ENCODE results near the gene DCAF17.

The DCAF17 gene

DNA sequence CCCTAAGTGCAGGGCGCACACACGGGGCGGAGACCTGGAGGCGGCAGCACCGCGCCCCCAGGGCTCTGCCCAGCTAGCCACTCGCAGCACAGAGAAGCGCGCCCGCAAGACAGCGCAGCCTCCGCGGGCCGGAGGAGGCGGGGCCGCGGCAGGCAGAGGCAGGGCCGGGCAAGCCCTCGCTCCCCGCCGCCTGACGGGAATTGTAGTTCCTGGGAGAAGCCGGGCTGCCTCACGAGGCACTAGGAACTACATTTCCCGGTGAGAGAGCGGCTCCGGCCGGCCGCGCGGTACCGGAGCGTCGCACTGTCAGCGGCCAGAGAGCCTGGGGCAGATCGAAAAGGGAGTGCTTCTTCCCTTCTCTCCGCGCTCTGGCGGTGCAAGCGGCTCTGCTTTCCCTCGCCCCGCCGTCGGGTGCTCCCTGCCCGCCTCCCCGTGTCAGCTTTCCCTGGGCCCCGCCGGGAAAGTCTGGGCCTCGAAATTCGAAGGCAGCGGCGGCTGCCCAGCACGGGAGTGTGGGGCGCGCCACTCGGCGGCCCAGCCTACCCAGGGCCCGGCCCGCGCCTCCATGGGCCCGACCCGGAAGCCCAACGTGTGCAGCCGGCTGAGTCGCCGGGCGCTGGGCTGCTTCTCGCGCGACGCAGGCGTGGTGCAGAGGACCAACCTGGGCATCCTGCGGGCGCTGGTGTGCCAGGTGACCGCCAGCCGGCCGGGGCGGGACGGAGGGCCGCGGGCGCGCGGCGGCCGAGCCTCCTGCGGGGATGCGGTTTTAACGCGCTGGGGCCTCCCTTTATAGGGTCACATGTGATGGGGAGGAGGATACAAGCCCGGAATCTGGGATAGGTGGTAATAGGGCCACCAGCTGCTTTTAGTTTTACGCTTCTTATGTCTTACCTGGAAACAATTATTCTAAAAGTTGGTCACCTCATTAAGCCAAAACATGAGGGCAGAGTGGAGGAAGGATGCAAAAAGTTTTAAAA is at the start of gene DCAF17:
TSS of gene DCAF17 (plus strand) at position 214 of the 977 bp plus-strand sequence. CDS start at position 566, 352 bp downstream.
- Histone ChIP-seq H3K27ac (ENCODE audit: low read length) (peak within 1 kb of the TSS; percentile 82), H3K27me3 (ENCODE audit: control insufficient read depth in 1 of 2, insufficient read depth in 2 of 2, low read length in 2 of 2) (no peaks in the 10 kb centered on the region), H3K4me1 (ENCODE audit: control insufficient read depth, insufficient read depth, low read length) (peaks cover 10% of the 10 kb centered on the region), H3K4me3 (ENCODE audit: low read length in 2 of 2) (peak within 1 kb of the TSS; percentile 87 to 95), H3K36me3 (ENCODE audit: control insufficient read depth in 2 of 2, insufficient read depth in 2 of 2, low read length in 2 of 2) (peaks cover 0 to 16% of the 10 kb centered on the region in 2 donors), H3K9me3 (ENCODE audit: control insufficient read depth in 2 of 2, low read length in 2 of 2) (no peaks in the 10 kb centered on the region), H3K9ac (ENCODE audit: low read length in 2 of 2) (peak within 1 kb of the TSS; percentile 85 to 90)

GRCh38 chr2:171386627-171387026 is 47.4 kb upstream of the DCAF17 start:
- Histone ChIP-seq H3K4me1 (ENCODE audit: control insufficient read depth, insufficient read depth, low read length) (no peaks in the 10 kb centered on the region), H3K9me3 (ENCODE audit: control insufficient read depth in 2 of 2, low read length in 2 of 2) (no peaks in the 10 kb centered on the region), H3K27me3 (ENCODE audit: control insufficient read depth in 1 of 2, insufficient read depth in 2 of 2, low read length in 2 of 2) (no peaks in the 10 kb centered on the region), H3K36me3 (ENCODE audit: control insufficient read depth in 2 of 2, insufficient read depth in 2 of 2, low read length in 2 of 2) (no peaks in the 10 kb centered on the region), H3K4me3 (ENCODE audit: low read length in 2 of 2) (no peak overlapping the region), H3K9ac (ENCODE audit: low read length in 2 of 2) (no peak overlapping the region), H3K27ac (ENCODE audit: low read length) (no peak overlapping the region)

DNA sequence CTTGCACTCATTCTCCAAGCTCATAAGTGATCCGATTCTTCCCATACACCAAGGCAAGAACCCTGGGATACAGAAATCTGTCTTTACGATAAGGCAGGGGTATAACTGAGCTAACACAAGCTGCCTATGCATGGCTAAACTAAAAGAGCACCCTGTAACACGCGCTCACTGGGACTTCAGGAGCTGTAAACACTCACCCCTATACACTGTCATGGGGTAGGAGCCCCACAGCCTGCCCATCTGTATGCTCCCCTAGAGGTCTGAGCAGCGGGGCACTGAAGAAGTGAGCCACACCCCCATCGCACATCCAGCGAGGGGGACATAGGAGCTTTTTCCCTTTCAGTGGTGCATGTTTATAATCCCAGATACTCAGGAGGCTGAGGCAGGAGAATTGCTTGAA is 47.0 kb upstream of the DCAF17 start:
- no peaks in the 10 kb centered on the region for H3K9me3 ChIP-seq (ENCODE audit: control insufficient read depth in 2 of 2, low read length in 2 of 2)
- H3K9ac ChIP-seq (ENCODE audit: low read length in 2 of 2): no peak overlapping the region
- no peak overlapping the region for H3K4me3 ChIP-seq (ENCODE audit: low read length in 2 of 2)
- no peaks in the 10 kb centered on the region for H3K27me3 ChIP-seq (ENCODE audit: control insufficient read depth in 1 of 2, insufficient read depth in 2 of 2, low read length in 2 of 2)
- H3K27ac ChIP-seq (ENCODE audit: low read length): no peak overlapping the region
- no peaks in the 10 kb centered on the region for H3K36me3 ChIP-seq (ENCODE audit: control insufficient read depth in 2 of 2, insufficient read depth in 2 of 2, low read length in 2 of 2)
- H3K4me1 ChIP-seq (ENCODE audit: control insufficient read depth, insufficient read depth, low read length): no peaks in the 10 kb centered on the region

DNA sequence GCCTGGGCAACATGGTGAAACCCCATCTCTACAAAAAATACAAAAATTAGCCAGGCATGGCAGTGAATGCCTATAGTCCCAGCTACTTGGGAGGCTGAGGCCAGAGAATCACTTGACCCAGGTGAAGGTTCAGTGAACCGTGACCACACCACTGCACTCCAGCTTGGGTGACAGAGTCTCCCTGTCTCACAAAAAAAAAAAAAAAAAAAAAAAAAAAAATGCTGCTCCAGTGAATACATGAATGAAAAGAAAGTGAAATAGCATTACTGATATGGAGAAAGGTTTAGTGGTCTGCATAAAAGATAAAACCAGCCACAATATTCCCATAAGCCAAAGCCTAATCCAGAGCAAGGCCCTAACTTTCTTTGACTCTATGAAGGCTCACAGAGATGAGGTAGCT is 44.7 kb upstream of the DCAF17 start:
- no peaks in the 10 kb centered on the region for H3K27me3 ChIP-seq (ENCODE audit: control insufficient read depth in 1 of 2, insufficient read depth in 2 of 2, low read length in 2 of 2)
- H3K36me3 ChIP-seq (ENCODE audit: control insufficient read depth in 2 of 2, insufficient read depth in 2 of 2, low read length in 2 of 2): no peaks in the 10 kb centered on the region
- H3K27ac ChIP-seq (ENCODE audit: low read length): no peak overlapping the region
- H3K4me1 ChIP-seq (ENCODE audit: control insufficient read depth, insufficient read depth, low read length): no peaks in the 10 kb centered on the region
- no peak overlapping the region for H3K4me3 ChIP-seq (ENCODE audit: low read length in 2 of 2)
- H3K9ac ChIP-seq (ENCODE audit: low read length in 2 of 2): no peak overlapping the region
- no peaks in the 10 kb centered on the region for H3K9me3 ChIP-seq (ENCODE audit: control insufficient read depth in 2 of 2, low read length in 2 of 2)

DNA sequence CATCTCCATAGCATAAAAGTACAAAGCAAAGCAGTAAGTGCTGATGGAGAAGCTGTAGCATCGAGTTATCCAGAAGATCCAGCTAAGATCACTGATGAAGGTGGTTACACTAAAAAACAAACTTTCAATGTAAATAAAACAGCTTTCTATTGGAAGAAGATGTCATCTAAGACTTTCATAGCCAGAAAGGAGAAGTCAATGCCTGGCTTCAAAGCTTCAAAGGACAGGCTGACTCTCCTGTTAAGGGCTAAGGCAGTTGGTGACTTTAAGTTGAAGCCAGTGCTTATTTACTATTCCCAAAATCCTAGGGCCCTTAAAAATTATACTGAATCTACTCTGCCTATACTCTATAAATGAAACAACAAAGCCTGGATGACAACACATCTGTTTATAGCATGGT is 44.2 kb upstream of the DCAF17 start:
- H3K4me3 ChIP-seq (ENCODE audit: low read length in 2 of 2): no peak overlapping the region

DNA sequence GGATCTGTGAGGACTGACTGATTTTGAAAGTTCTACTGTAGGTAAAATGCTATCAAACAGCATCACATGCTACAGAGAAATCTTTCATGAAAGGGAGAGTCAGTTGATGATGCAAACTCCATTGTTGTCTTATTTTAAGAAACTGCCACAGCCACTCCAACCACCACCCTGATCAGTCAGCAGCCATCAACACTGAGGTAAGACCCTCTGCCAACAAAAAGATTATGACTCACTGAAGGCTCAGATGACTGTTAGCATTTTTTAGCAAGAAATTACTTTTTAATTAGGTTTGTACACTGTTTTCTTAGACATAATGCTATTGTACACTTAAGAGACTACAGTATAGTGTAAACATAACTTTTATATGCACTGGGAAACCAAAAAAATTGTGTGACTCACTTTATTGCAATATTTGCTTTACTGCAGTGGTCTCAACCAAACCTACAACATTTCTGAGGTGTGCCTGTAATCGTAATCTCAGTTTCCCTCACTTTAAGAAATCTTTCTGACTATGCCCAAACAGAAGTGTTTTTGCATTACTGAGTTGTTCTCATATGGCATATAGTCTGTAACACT is 43.0 kb upstream of the DCAF17 start:
- H3K9ac ChIP-seq (ENCODE audit: low read length in 2 of 2): no peak overlapping the region
- H3K9me3 ChIP-seq (ENCODE audit: control insufficient read depth in 2 of 2, low read length in 2 of 2): no peaks in the 10 kb centered on the region
- no peaks in the 10 kb centered on the region for H3K4me1 ChIP-seq (ENCODE audit: control insufficient read depth, insufficient read depth, low read length)
- H3K36me3 ChIP-seq (ENCODE audit: control insufficient read depth in 2 of 2, insufficient read depth in 2 of 2, low read length in 2 of 2): no peaks in the 10 kb centered on the region
- H3K4me3 ChIP-seq (ENCODE audit: low read length in 2 of 2): no peak overlapping the region
- H3K27me3 ChIP-seq (ENCODE audit: control insufficient read depth in 1 of 2, insufficient read depth in 2 of 2, low read length in 2 of 2): no peaks in the 10 kb centered on the region
- H3K27ac ChIP-seq (ENCODE audit: low read length): no peak overlapping the region

More for the DNA sequence above, 44.2 kb upstream of the DCAF17 start:
- no peak overlapping the region for H3K9ac ChIP-seq (ENCODE audit: low read length in 2 of 2)
- no peaks in the 10 kb centered on the region for H3K27me3 ChIP-seq (ENCODE audit: control insufficient read depth in 1 of 2, insufficient read depth in 2 of 2, low read length in 2 of 2)
- no peaks in the 10 kb centered on the region for H3K9me3 ChIP-seq (ENCODE audit: control insufficient read depth in 2 of 2, low read length in 2 of 2)
- H3K36me3 ChIP-seq (ENCODE audit: control insufficient read depth in 2 of 2, insufficient read depth in 2 of 2, low read length in 2 of 2): no peaks in the 10 kb centered on the region
- H3K27ac ChIP-seq (ENCODE audit: low read length): no peak overlapping the region
- no peaks in the 10 kb centered on the region for H3K4me1 ChIP-seq (ENCODE audit: control insufficient read depth, insufficient read depth, low read length)

GRCh38 chr2:171391532-171391931 is 42.5 kb upstream of the DCAF17 start:
- Histone ChIP-seq H3K4me1 (ENCODE audit: control insufficient read depth, insufficient read depth, low read length) (no peaks in the 10 kb centered on the region), H3K9ac (ENCODE audit: low read length in 2 of 2) (no peak overlapping the region), H3K9me3 (ENCODE audit: control insufficient read depth in 2 of 2, low read length in 2 of 2) (no peaks in the 10 kb centered on the region), H3K4me3 (ENCODE audit: low read length in 2 of 2) (no peak overlapping the region), H3K27ac (ENCODE audit: low read length) (no peak overlapping the region), H3K36me3 (ENCODE audit: control insufficient read depth in 2 of 2, insufficient read depth in 2 of 2, low read length in 2 of 2) (no peaks in the 10 kb centered on the region), H3K27me3 (ENCODE audit: control insufficient read depth in 1 of 2, insufficient read depth in 2 of 2, low read length in 2 of 2) (no peaks in the 10 kb centered on the region)

GRCh38 chr2:171393487-171393886 is 40.5 kb upstream of the DCAF17 start:
- no peaks in the 10 kb centered on the region for H3K9me3 ChIP-seq (ENCODE audit: control insufficient read depth in 2 of 2, low read length in 2 of 2)
- H3K4me1 ChIP-seq (ENCODE audit: control insufficient read depth, insufficient read depth, low read length): no peaks in the 10 kb centered on the region
- no peak overlapping the region for H3K27ac ChIP-seq (ENCODE audit: low read length)
- no peaks in the 10 kb centered on the region for H3K27me3 ChIP-seq (ENCODE audit: control insufficient read depth in 1 of 2, insufficient read depth in 2 of 2, low read length in 2 of 2)
- no peak overlapping the region for H3K9ac ChIP-seq (ENCODE audit: low read length in 2 of 2)
- no peak overlapping the region for H3K4me3 ChIP-seq (ENCODE audit: low read length in 2 of 2)
- no peaks in the 10 kb centered on the region for H3K36me3 ChIP-seq (ENCODE audit: control insufficient read depth in 2 of 2, insufficient read depth in 2 of 2, low read length in 2 of 2)

- Histone ChIP-seq H3K4me3 (ENCODE audit: low read length in 2 of 2) (no peak overlapping the region), H3K4me1 (ENCODE audit: control insufficient read depth, insufficient read depth, low read length) (no peaks in the 10 kb centered on the region), H3K27ac (ENCODE audit: low read length) (no peak overlapping the region), H3K27me3 (ENCODE audit: control insufficient read depth in 1 of 2, insufficient read depth in 2 of 2, low read length in 2 of 2) (no peaks in the 10 kb centered on the region), H3K9me3 (ENCODE audit: control insufficient read depth in 2 of 2, low read length in 2 of 2) (no peaks in the 10 kb centered on the region), H3K36me3 (ENCODE audit: control insufficient read depth in 2 of 2, insufficient read depth in 2 of 2, low read length in 2 of 2) (no peaks in the 10 kb centered on the region), H3K9ac (ENCODE audit: low read length in 2 of 2) (no peak overlapping the region)
These were observed 39.8 kb upstream of the DCAF17 start for GRCh38 chr2:171394164-171394740.

- Histone ChIP-seq H3K36me3 (ENCODE audit: control insufficient read depth in 2 of 2, insufficient read depth in 2 of 2, low read length in 2 of 2) (no peaks in the 10 kb centered on the region), H3K9me3 (ENCODE audit: control insufficient read depth in 2 of 2, low read length in 2 of 2) (no peaks in the 10 kb centered on the region), H3K27ac (ENCODE audit: low read length) (no peak overlapping the region), H3K9ac (ENCODE audit: low read length in 2 of 2) (no peak overlapping the region), H3K4me1 (ENCODE audit: control insufficient read depth, insufficient read depth, low read length) (no peaks in the 10 kb centered on the region), H3K4me3 (ENCODE audit: low read length in 2 of 2) (no peak overlapping the region), H3K27me3 (ENCODE audit: control insufficient read depth in 1 of 2, insufficient read depth in 2 of 2, low read length in 2 of 2) (no peaks in the 10 kb centered on the region)
These were observed 34.7 kb upstream of the DCAF17 start for GRCh38 chr2:171399292-171399691.
